Neural progenitor cell (in vitro differentiated cells): ENCODE data around the gene SNX14. TPM values are rescaled to one million over a fixed set of nuclear protein-coding genes. Genes with fewer than 3 reads are reported as not detected.

Experiments used
- DNase-seq: peaks from one replicate; pipeline ENCODE4 v3.0.0-alpha.2; 2016; ENCODE audit warnings: low spot score
- H2AFZ ChIP-seq: fragments of 200-600 bp; sonication (generic); replicated peaks from 2 replicates; pipeline ENCODE4 v1.6.1; 2016; ENCODE audit warnings: antibody characterized with exemption
- H3F3A ChIP-seq: fragments of 200-600 bp; sonication (generic); 2 replicates; pipeline ENCODE4 v1.6.1; 2016; ENCODE audit warnings: antibody characterized with exemption, low read depth
- H3K27ac ChIP-seq: fragments of 200-600 bp; sonication (generic); 2 replicates; pipeline ENCODE4 v1.5.1; 2016; ENCODE audit warnings: mild to moderate bottlenecking
- H3K27me3 ChIP-seq: fragments of 200-600 bp; sonication (generic); 2 replicates; pipeline ENCODE4 v1.6.1; 2016; ENCODE audit warnings: mild to moderate bottlenecking, moderate library complexity
- H3K36me3 ChIP-seq: fragments of 200-600 bp; sonication (generic); 2 replicates; pipeline ENCODE4 v1.5.1; 2016
- H3K4me1 ChIP-seq: fragments of 200-600 bp; sonication (generic); 2 replicates; pipeline ENCODE4 v1.6.1; 2016; ENCODE audit warnings: mixed run types
- H3K4me2 ChIP-seq: fragments of 200-600 bp; sonication (generic); 2 replicates; pipeline ENCODE4 v1.6.1; 2016
- H3K4me3 ChIP-seq: fragments of 200-600 bp; sonication (generic); 2 replicates; pipeline ENCODE4 v1.5.1; 2016
- H3K79me2 ChIP-seq: fragments of 200-600 bp; sonication (generic); 2 replicates; pipeline ENCODE4 v1.6.1; 2016; ENCODE audit warnings: low read depth
- H3K9ac ChIP-seq: fragments of 200-600 bp; sonication (generic); 2 replicates; pipeline ENCODE4 v1.6.1; 2016
- H3K9me3 ChIP-seq: fragments of 200-600 bp; sonication (generic); 2 replicates; pipeline ENCODE4 v1.5.1; 2016; ENCODE audit warnings: low read depth
- H4K20me1 ChIP-seq: fragments of 200-600 bp; sonication (generic); 2 replicates; pipeline ENCODE4 v1.6.1; 2016; ENCODE audit warnings: low read depth
- H3K27ac Mint-ChIP-seq: 3 replicates; pipeline ENCODE4 v1.8.0; 2021; ENCODE audit warnings: mixed read lengths
- H3K27me3 Mint-ChIP-seq: 2 replicates; pipeline ENCODE4 v1.8.0; 2022; ENCODE audit warnings: low read depth, mild to moderate bottlenecking, inconsistent platforms, moderate library complexity, mixed read lengths; ENCODE audit not compliant: insufficient read depth
- H3K36me3 Mint-ChIP-seq: 3 replicates; pipeline ENCODE4 v1.8.0; 2021; ENCODE audit warnings: mixed read lengths
- H3K4me1 Mint-ChIP-seq: 3 replicates; pipeline ENCODE4 v1.8.0; 2021; ENCODE audit warnings: mixed read lengths
- H3K4me3 Mint-ChIP-seq: 3 replicates; pipeline ENCODE4 v1.8.0; 2021; ENCODE audit warnings: mild to moderate bottlenecking, moderate library complexity, mixed read lengths
- H3K9me3 Mint-ChIP-seq: 3 replicates; pipeline ENCODE4 v1.8.0; 2020; ENCODE audit warnings: mixed read lengths
- CTCF ChIP-seq: fragments of 200-600 bp; sonication (generic); IDR thresholded peaks from 2 replicates; pipeline ENCODE4 v1.5.1; 2017; ENCODE audit warnings: antibody characterized with exemption, mild to moderate bottlenecking
- EZH2 ChIP-seq: fragments of 200-600 bp; sonication (generic); IDR thresholded peaks from 2 replicates; pipeline ENCODE4 v1.6.1; 2017; ENCODE audit warnings: antibody characterized with exemption, mild to moderate bottlenecking, moderate library complexity
- EZH2phosphoT487 ChIP-seq: fragments of 200-600 bp; sonication (generic); IDR thresholded peaks from 2 replicates; pipeline ENCODE4 v1.6.1; 2017; ENCODE audit warnings: antibody characterized with exemption
- total RNA-seq: library from RNA; depleted of rRNA; stranded (reverse); fragments of >200 nt; gene quantifications from 2 replicates; pipeline ENCODE4 v1.2.3, GENCODE V29; 2015; ENCODE audit warnings: low replicate concordance

Gene SNX14
- total RNA-seq, 1 donor from 2014 or later = 95.2 TPM

GRCh38 chr6:85470023-85470410 is 123.6 kb downstream of the SNX14 start:
- H3K4me2 ChIP-seq = no peak overlapping the region
- H3K4me3 ChIP-seq = no peak overlapping the region
- Mint-ChIP-seq H3K27ac (no peak overlapping the region), H3K27me3 (no peaks in the 10 kb centered on the region), H3K36me3 (no peaks in the 10 kb centered on the region), H3K9me3 (no peaks in the 10 kb centered on the region), H3K4me3 (no peak overlapping the region), H3K4me1 (no peaks in the 10 kb centered on the region)
- H3K4me1 ChIP-seq = no peaks in the 10 kb centered on the region
- no peaks in the 10 kb centered on the region for H3K27me3 ChIP-seq
- H3K27ac ChIP-seq = no peak overlapping the region
- no peaks in the 10 kb centered on the region for H3K79me2 ChIP-seq
- TF ChIP-seq EZH2 = no peak
- TF ChIP-seq EZH2phosphoT487 = no peak
- TF ChIP-seq CTCF = no peak
- DNase-seq = no peak
- no peak overlapping the region for H3K9ac ChIP-seq
- H2AFZ ChIP-seq = no peak overlapping the region
- no peaks in the 10 kb centered on the region for H3K9me3 ChIP-seq
- H4K20me1 ChIP-seq = no peaks in the 10 kb centered on the region
- H3K36me3 ChIP-seq = no peaks in the 10 kb centered on the region
- no peaks in the 10 kb centered on the region for H3F3A ChIP-seq

- H3K9me3 Mint-ChIP-seq = no peaks in the 10 kb centered on the region
- H3K4me1 Mint-ChIP-seq = no peaks in the 10 kb centered on the region
- Histone ChIP-seq H3F3A (no peaks in the 10 kb centered on the region), H3K36me3 (no peaks in the 10 kb centered on the region), H3K9me3 (no peaks in the 10 kb centered on the region), H3K27me3 (no peaks in the 10 kb centered on the region), H3K27ac (no peak overlapping the region), H3K4me1 (no peaks in the 10 kb centered on the region), H3K4me2 (no peak overlapping the region), H4K20me1 (no peaks in the 10 kb centered on the region), H3K9ac (no peak overlapping the region), H3K79me2 (no peaks in the 10 kb centered on the region), H3K4me3 (no peak overlapping the region), H2AFZ (no peak overlapping the region)
- no peak overlapping the region for H3K4me3 Mint-ChIP-seq
- H3K27me3 Mint-ChIP-seq = no peaks in the 10 kb centered on the region
- H3K36me3 Mint-ChIP-seq = no peaks in the 10 kb centered on the region
- TF ChIP-seq EZH2 (no peak), EZH2phosphoT487 (no peak), CTCF (no peak)
- DNase-seq = no peak
- no peak overlapping the region for H3K27ac Mint-ChIP-seq
Measured at GRCh38 chr6:85469276-85470022, 124.2 kb downstream of the SNX14 start.

GRCh38 chr6:85468326-85468725 is 125.3 kb downstream of the SNX14 start:
- H3K27ac ChIP-seq = no peak overlapping the region
- H3K4me2 ChIP-seq = no peak overlapping the region
- Mint-ChIP-seq H3K4me3 (no peak overlapping the region), H3K27ac (no peak overlapping the region), H3K36me3 (no peaks in the 10 kb centered on the region), H3K4me1 (peaks cover 3% of the 10 kb centered on the region), H3K9me3 (no peaks in the 10 kb centered on the region), H3K27me3 (no peaks in the 10 kb centered on the region)
- no peaks in the 10 kb centered on the region for H3K27me3 ChIP-seq
- no peak overlapping the region for H2AFZ ChIP-seq
- no peak overlapping the region for H3K9ac ChIP-seq
- H3F3A ChIP-seq = no peaks in the 10 kb centered on the region
- no peak for TF ChIP-seq CTCF
- TF ChIP-seq EZH2phosphoT487 = no peak
- no peak for TF ChIP-seq EZH2
- H3K4me3 ChIP-seq = no peak overlapping the region
- H3K79me2 ChIP-seq = no peaks in the 10 kb centered on the region
- H4K20me1 ChIP-seq = no peaks in the 10 kb centered on the region
- H3K9me3 ChIP-seq = no peaks in the 10 kb centered on the region
- H3K36me3 ChIP-seq = no peaks in the 10 kb centered on the region
- DNase-seq = no peak
- H3K4me1 ChIP-seq = no peaks in the 10 kb centered on the region
